HepG2 (cell line): Measurements from ENCODE around the gene UBE2J1.

ENCODE experiments used
- FOXK1 ChIP-seq: sonication (generic); formaldehyde crosslinking; IDR thresholded peaks from 2 replicates; pipeline ENCODE4 v1.4.0; 2020; ENCODE audit warnings: low read depth, missing genetic modification reagents, borderline replicate concordance
- HOXA7 ChIP-seq: sonication (generic); formaldehyde crosslinking; IDR thresholded peaks from 2 replicates; pipeline ENCODE4 v1.8.1; 2022; ENCODE audit warnings: mild to moderate bottlenecking, missing genetic modification reagents, moderate library complexity
- REST ChIP-seq, 2 experiments: IDR thresholded peaks; 2 replicates each; pipeline ENCODE4 v1.6.1; 2011 to 2012; ENCODE audit warnings: low read length in 2 of 2, borderline replicate concordance in 1 of 2, low read depth in 1 of 2, mild to moderate bottlenecking in 1 of 2, moderate library complexity in 1 of 2
- TAF1 ChIP-seq: sonication (generic); formaldehyde crosslinking; IDR thresholded peaks from 2 replicates; pipeline ENCODE4 v1.4.0; 2020; ENCODE audit warnings: missing genetic modification reagents
- ZBTB1 ChIP-seq: sonication (generic); formaldehyde crosslinking; IDR thresholded peaks from 2 replicates; pipeline ENCODE4 v1.4.0; 2020; ENCODE audit warnings: missing genetic modification reagents, borderline replicate concordance
- ZNF280B ChIP-seq: sonication (generic); formaldehyde crosslinking; IDR thresholded peaks from 2 replicates; pipeline ENCODE4 v1.5.0; 2020; ENCODE audit warnings: missing genetic modification reagents, mild to moderate bottlenecking, borderline replicate concordance

- TF ChIP-seq TAF1 (CRISPR knock-in tag) (no peak), ZBTB1 (CRISPR knock-in tag) (no peak), HOXA7 (CRISPR knock-in tag) (no peak), ZNF280B (no peak), REST (IDR thresholded peaks at IDR 0.05; ENCODE audit: borderline replicate concordance in 1 of 2, low read depth in 1 of 2, low read length in 2 of 2) (no peak), FOXK1 (CRISPR knock-in tag) (no peak)
These were observed 31.2 kb downstream of the UBE2J1 start for GRCh38 chr6:89321131-89321970.
